Fibroblast of lung (primary cell): ENCODE results near the gene TSGA10.

Source experiments
- EZH2 ChIP-seq: IDR thresholded peaks from 2 replicates; pipeline ENCODE4 v1.5.1; 2012; ENCODE audit warnings: low read length, control low read depth, mild to moderate bottlenecking; ENCODE audit errors: missing control alignments
- TF ChIP-seq, protein P1 (sequence below), 2 donors: IDR thresholded peaks in 1 of 2; conservative IDR thresholded peaks in 1 of 2; 1 replicate in 1 of 2; 2 replicates in 1 of 2; pipeline ENCODE4 v1.5.1; 2011 to 2012; ENCODE audit warnings: low read length in 2 of 2, control low read depth in 1 of 2, inconsistent platforms in 1 of 2, low read depth in 1 of 2, mild to moderate bottlenecking in 1 of 2

DNA sequence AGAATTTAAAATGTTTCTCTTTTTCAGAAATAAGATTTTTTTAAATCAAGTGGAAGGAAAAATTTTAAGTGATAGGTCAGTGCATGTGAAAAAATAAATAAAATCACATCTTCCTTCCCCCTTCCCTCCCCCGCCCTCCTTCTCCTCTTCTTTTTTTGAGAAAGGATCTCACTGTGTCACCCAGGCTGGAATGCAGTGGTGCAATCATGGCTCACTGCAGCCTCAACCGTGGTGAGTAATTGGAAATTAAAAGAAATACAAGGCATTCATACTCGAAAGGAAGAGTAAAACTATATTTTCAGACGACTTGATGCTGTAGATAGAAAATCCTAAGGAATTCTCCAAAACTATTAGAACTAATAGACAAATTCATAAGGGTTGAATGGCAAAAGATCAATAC lies 201.8 kb downstream of the TSGA10 start:
- TF ChIP-seq, protein P1, sequence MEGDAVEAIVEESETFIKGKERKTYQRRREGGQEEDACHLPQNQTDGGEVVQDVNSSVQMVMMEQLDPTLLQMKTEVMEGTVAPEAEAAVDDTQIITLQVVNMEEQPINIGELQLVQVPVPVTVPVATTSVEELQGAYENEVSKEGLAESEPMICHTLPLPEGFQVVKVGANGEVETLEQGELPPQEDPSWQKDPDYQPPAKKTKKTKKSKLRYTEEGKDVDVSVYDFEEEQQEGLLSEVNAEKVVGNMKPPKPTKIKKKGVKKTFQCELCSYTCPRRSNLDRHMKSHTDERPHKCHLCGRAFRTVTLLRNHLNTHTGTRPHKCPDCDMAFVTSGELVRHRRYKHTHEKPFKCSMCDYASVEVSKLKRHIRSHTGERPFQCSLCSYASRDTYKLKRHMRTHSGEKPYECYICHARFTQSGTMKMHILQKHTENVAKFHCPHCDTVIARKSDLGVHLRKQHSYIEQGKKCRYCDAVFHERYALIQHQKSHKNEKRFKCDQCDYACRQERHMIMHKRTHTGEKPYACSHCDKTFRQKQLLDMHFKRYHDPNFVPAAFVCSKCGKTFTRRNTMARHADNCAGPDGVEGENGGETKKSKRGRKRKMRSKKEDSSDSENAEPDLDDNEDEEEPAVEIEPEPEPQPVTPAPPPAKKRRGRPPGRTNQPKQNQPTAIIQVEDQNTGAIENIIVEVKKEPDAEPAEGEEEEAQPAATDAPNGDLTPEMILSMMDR (conservative IDR thresholded peaks at IDR 0.05 in 1 of 2, IDR thresholded peaks at IDR 0.05 in 1 of 2; ENCODE audit: low read depth in 1 of 2, low read length in 2 of 2), result no peak
- TF ChIP-seq EZH2, result no peak
